ENCODE data around the gene LHX4.

DNA sequence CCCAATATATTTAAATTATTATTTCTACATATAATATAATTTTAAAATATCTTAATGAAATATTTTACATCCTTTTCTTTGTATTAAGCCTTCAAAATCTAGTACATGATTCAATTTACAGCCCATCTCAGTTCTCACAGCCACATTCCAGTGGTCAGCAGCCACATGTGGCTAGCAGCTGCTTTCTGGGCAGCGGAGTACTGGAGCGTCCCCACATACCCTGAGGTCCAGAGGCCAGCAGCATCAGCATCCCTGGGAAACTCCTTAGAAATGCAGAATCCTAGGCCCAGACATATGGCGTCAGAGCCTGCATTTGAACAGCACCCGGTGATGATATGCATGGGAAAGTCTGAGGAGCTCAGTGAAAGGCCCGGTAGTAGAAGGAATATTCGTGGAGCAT lies 8.6 kb upstream of the LHX4 start:
- TF ChIP-seq EZH2 (IDR thresholded peaks at IDR 0.05; ENCODE audit: insufficient read depth, low read length): no peak
- TF ChIP-seq, protein P1, sequence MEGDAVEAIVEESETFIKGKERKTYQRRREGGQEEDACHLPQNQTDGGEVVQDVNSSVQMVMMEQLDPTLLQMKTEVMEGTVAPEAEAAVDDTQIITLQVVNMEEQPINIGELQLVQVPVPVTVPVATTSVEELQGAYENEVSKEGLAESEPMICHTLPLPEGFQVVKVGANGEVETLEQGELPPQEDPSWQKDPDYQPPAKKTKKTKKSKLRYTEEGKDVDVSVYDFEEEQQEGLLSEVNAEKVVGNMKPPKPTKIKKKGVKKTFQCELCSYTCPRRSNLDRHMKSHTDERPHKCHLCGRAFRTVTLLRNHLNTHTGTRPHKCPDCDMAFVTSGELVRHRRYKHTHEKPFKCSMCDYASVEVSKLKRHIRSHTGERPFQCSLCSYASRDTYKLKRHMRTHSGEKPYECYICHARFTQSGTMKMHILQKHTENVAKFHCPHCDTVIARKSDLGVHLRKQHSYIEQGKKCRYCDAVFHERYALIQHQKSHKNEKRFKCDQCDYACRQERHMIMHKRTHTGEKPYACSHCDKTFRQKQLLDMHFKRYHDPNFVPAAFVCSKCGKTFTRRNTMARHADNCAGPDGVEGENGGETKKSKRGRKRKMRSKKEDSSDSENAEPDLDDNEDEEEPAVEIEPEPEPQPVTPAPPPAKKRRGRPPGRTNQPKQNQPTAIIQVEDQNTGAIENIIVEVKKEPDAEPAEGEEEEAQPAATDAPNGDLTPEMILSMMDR (IDR thresholded peaks at IDR 0.05; ENCODE audit: insufficient read depth, low read depth, low read length): no peak

Data from astrocyte (in vitro differentiated cells and primary cell).